MM.1S (cell line): ENCODE data around the gene MROH7.

Experiments
- DNase-seq: peaks from one replicate; pipeline ENCODE4 v3.0.0-alpha.2; 2015
- H2AFZ ChIP-seq: fragments of 300-600 bp; sonication (generic); 2 replicates; pipeline ENCODE4 v1.6.0; 2016; ENCODE audit warnings: antibody characterized with exemption, low read length
- H3F3A ChIP-seq: fragments of 300-600 bp; sonication (generic); 2 replicates; pipeline ENCODE4 v1.6.1; 2016; ENCODE audit warnings: mild to moderate bottlenecking, antibody characterized with exemption, low read length, moderate library complexity, mixed read lengths; ENCODE audit not compliant: insufficient read depth
- H3K27ac ChIP-seq: fragments of 300-600 bp; sonication (generic); 2 replicates; pipeline ENCODE4 v1.5.1; 2016; ENCODE audit warnings: mild to moderate bottlenecking, low read length
- H3K27me3 ChIP-seq: fragments of 300-600 bp; sonication (generic); replicated peaks from 2 replicates; pipeline ENCODE4 v1.6.0; 2016; ENCODE audit warnings: low read length; ENCODE audit not compliant: insufficient read depth
- H3K36me3 ChIP-seq: fragments of 300-600 bp; sonication (generic); replicated peaks from 2 replicates; pipeline ENCODE4 v1.6.1; 2016; ENCODE audit warnings: mild to moderate bottlenecking, low read length, mixed read lengths; ENCODE audit not compliant: insufficient read depth
- H3K4me1 ChIP-seq: fragments of 300-600 bp; sonication (generic); 2 replicates; pipeline ENCODE4 v1.6.1; 2016; ENCODE audit warnings: low read length, mixed read lengths
- H3K4me2 ChIP-seq: fragments of 300-600 bp; sonication (generic); 2 replicates; pipeline ENCODE4 v1.6.0; 2016; ENCODE audit warnings: low read depth, low read length
- H3K4me3 ChIP-seq: fragments of 300-600 bp; sonication (generic); 2 replicates; pipeline ENCODE4 v1.5.1; 2016; ENCODE audit warnings: low read length, mixed read lengths
- H3K79me2 ChIP-seq: fragments of 300-600 bp; sonication (generic); 2 replicates; pipeline ENCODE4 v1.6.1; 2016; ENCODE audit warnings: mixed run types, low read length, mixed read lengths
- H3K9ac ChIP-seq: fragments of 300-600 bp; sonication (generic); 2 replicates; pipeline ENCODE4 v1.6.1; 2016; ENCODE audit warnings: low read length, mixed read lengths
- H3K9me2 ChIP-seq: fragments of 300-600 bp; sonication (generic); replicated peaks from 2 replicates; pipeline ENCODE4 v1.6.1; 2016; ENCODE audit warnings: mild to moderate bottlenecking, low read length, mixed read lengths; ENCODE audit not compliant: insufficient read depth
- H3K9me3 ChIP-seq: fragments of 300-600 bp; sonication (generic); replicated peaks from 2 replicates; pipeline ENCODE4 v1.6.1; 2016; ENCODE audit warnings: mild to moderate bottlenecking, low read length, mixed read lengths; ENCODE audit not compliant: insufficient read depth
- H4K20me1 ChIP-seq: fragments of 300-600 bp; sonication (generic); 2 replicates; pipeline ENCODE4 v1.6.1; 2016; ENCODE audit warnings: mild to moderate bottlenecking, low read length, moderate library complexity, mixed read lengths; ENCODE audit not compliant: insufficient read depth
- EZH2 ChIP-seq: fragments of 300-600 bp; sonication (generic); optimal IDR thresholded peaks from 2 replicates; pipeline ENCODE3; 2017; ENCODE audit warnings: low read depth, mild to moderate bottlenecking, antibody characterized with exemption, low read length, mixed read lengths
- EZH2phosphoT487 ChIP-seq: fragments of 300-600 bp; sonication (generic); IDR thresholded peaks from 2 replicates; pipeline ENCODE4 v1.6.1; 2018; ENCODE audit warnings: antibody characterized with exemption, low read length
- TF ChIP-seq, protein P1 (sequence below): fragments of 300-600 bp; sonication (generic); IDR thresholded peaks from 2 replicates; pipeline ENCODE4 v1.5.1; 2016; ENCODE audit warnings: antibody characterized with exemption, low read length, mixed read lengths

The MROH7 gene

DNA sequence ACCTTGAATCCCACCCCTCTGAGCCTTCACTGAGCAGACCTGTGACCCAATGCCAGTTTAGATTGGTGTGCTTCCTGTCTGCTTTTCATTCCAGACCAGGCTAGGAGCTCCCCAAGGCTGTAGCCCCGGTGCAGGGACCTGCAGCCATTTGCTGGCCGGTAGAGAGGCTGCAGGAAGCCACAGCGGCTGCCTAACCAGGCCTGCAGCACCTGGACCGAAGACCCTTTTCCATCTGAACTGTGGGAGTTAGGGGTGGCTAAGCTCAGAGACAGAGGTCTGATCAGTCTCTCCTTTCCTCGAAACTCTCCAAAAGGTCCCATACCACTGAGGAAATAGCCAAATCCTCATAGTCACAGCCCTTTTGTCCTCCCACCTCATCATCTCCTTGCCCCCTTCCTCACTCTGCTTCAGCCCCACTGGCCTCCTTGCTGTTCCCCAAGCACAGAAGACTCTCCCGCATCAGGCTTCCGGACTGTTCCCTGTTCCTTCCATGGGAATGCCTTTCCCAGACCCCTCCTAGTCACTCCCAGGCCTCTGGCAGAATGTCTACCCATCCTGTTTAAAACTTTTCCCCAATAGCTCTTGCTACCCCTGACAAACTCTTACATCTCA, 73.4 kb downstream of the MROH7 start:
- no peak overlapping the region for H3K27ac ChIP-seq
- H3K9ac ChIP-seq = no peak overlapping the region; the same call in 1 of the 2 replicates
- H3K79me2 ChIP-seq = peaks cover 28% of the 10 kb centered on the region
- H3K4me2 ChIP-seq = peak overlapping the region; percentile 86
- no peaks in the 10 kb centered on the region for H3K9me3 ChIP-seq
- H3K9me2 ChIP-seq = no peaks in the 10 kb centered on the region
- no peaks in the 10 kb centered on the region for H3F3A ChIP-seq
- peak overlapping the region; percentile 99 for H2AFZ ChIP-seq
- no peak for DNase-seq
- peak overlapping the region; percentile 87 for H3K4me3 ChIP-seq
- peaks cover 36% of the 10 kb centered on the region; the same call in 1 of the 2 replicates for H3K27me3 ChIP-seq
- TF ChIP-seq EZH2phosphoT487 (no peak), EZH2 (no peak)
- TF ChIP-seq, protein P1, sequence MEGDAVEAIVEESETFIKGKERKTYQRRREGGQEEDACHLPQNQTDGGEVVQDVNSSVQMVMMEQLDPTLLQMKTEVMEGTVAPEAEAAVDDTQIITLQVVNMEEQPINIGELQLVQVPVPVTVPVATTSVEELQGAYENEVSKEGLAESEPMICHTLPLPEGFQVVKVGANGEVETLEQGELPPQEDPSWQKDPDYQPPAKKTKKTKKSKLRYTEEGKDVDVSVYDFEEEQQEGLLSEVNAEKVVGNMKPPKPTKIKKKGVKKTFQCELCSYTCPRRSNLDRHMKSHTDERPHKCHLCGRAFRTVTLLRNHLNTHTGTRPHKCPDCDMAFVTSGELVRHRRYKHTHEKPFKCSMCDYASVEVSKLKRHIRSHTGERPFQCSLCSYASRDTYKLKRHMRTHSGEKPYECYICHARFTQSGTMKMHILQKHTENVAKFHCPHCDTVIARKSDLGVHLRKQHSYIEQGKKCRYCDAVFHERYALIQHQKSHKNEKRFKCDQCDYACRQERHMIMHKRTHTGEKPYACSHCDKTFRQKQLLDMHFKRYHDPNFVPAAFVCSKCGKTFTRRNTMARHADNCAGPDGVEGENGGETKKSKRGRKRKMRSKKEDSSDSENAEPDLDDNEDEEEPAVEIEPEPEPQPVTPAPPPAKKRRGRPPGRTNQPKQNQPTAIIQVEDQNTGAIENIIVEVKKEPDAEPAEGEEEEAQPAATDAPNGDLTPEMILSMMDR = no peak
- H3K4me1 ChIP-seq = peaks cover 8% of the 10 kb centered on the region; the same call in 1 of the 2 replicates
- H4K20me1 ChIP-seq = no peaks in the 10 kb centered on the region
- no peaks in the 10 kb centered on the region for H3K36me3 ChIP-seq

DNA sequence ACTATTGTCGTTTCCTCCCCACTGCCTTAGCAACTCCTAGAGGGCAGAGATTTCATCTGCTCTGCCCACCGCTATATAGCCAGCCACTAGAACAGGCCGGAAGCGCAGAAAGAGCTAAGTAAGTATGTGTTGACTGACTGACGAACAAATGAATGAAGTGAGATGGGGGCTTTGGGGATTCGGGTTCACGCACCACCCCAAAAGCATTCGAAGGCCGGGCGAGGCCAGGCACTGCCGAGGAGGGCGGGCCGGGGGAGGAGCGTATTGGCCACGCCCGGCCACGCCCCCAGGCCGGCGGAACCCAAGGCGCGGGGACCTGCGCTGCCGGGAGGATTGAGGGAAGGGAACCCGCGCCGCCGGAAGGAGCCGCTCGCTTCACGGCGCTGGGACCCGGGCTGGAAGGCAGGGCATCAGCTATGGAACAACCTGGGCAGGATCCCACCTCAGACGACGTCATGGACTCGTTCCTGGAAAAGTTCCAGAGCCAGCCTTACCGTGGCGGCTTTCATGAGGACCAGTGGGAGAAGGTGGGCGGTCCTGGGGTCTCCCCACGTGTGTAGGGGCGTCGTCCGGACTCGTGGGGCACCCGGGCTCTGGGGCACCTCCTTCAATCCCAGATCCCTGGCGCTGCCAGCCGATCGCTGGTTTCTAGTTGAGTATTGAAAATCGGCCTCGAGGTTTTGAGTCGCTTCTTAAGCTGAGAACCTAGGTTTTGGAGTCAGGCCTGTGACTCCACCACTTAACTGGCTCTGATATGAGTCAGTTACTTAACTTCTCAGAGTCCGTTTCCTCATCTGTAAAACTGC, 74.1 kb downstream of the MROH7 start, which contains the start of gene TTC4:
TTC4 (plus strand) TSS at position 369 of the 806 bp plus-strand sequence; CDS start at position 417, 48 bp downstream.
- H3K27ac ChIP-seq = no peak within 1 kb of the TSS
- TF ChIP-seq EZH2 = no peak
- TF ChIP-seq, protein P1 = no peak
- TF ChIP-seq EZH2phosphoT487 = no peak

DNA sequence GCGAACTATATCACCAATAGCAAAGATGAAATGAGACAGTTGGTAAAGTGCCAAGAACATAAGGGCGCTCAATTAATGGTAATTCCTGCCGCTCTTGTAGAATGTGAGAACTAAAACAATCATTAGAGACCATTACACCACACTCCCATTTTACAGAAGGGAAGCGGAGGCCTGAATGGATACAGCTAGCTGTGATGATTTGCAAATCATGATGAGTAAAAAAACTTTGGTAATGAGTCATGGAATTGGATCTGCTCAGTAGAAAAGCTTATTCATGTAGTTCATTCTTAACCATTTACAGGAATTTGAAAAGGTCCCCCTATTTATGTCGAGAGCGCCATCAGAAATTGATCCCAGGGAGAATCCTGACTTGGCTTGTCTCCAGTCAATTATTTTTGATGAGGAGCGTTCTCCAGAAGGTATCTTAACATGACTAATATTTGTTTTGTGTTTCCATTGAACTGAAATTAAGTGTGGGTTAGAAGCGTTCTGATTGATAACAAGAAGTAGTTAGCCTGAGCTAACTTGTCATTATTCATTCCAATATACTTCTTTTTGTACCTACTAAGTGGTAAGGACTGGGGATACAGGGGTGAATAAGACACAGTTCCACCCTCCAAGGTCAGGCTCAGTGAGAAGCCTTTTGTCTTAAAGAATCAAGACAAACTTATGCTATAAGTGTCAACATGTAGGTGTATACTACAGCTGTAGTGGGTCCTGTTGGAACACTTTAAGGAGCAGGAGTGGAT, 74.9 kb downstream of the MROH7 start:
- Histone ChIP-seq H3K27me3 (peaks cover 23% of the 10 kb centered on the region; the same call in 1 of the 2 replicates), H3K79me2 (peaks cover 28% of the 10 kb centered on the region), H3K36me3 (no peaks in the 10 kb centered on the region), H2AFZ (peak overlapping the region; percentile 99), H3K9me3 (no peaks in the 10 kb centered on the region), H3K9me2 (no peaks in the 10 kb centered on the region), H3K9ac (peak overlapping the region; percentile 81), H3K4me1 (peaks cover 8% of the 10 kb centered on the region; the same call in 1 of the 2 replicates), H3F3A (no peaks in the 10 kb centered on the region), H3K27ac (no peak overlapping the region), H3K4me2 (peak overlapping the region; percentile 79), H3K4me3 (peak overlapping the region; percentile 87), H4K20me1 (no peaks in the 10 kb centered on the region)
- no peak for TF ChIP-seq EZH2
- TF ChIP-seq EZH2phosphoT487 = no peak
- TF ChIP-seq, protein P1 = no peak
- DNase-seq = no peak

More for the DNA sequence above, 74.1 kb downstream of the MROH7 start, which contains the start of gene TTC4:
- Histone ChIP-seq H3K9ac (peak within 1 kb of the TSS; percentile 81), H3K79me2 (peaks cover 28% of the 10 kb centered on the region), H3F3A (no peaks in the 10 kb centered on the region), H3K9me3 (no peaks in the 10 kb centered on the region), H2AFZ (peak within 1 kb of the TSS; percentile 99), H3K9me2 (no peaks in the 10 kb centered on the region), H3K36me3 (no peaks in the 10 kb centered on the region), H3K4me2 (peak within 1 kb of the TSS; percentile 86), H3K4me1 (peaks cover 8% of the 10 kb centered on the region; the same call in 1 of the 2 replicates), H4K20me1 (no peaks in the 10 kb centered on the region), H3K4me3 (peak within 1 kb of the TSS; percentile 87), H3K27me3 (peaks cover 30% of the 10 kb centered on the region; the same call in 1 of the 2 replicates)
- peak; percentile 78 for DNase-seq
